Esophagus squamous epithelium (tissue), 5 donors: Measurements from ENCODE around the gene SLC35D2. TPM values are rescaled to one million over a fixed set of nuclear protein-coding genes. Genes with fewer than 3 reads are reported as not detected.
"Not testable (repeated sequence)": the region's sequence is repeated elsewhere in the genome, so short reads cannot be mapped to it uniquely, and the experiment has no call there.

Experiments
- DNase-seq: peaks from one replicate; lab custom pipeline; 2025; lab: John Stamatoyannopoulos, UW
- H3K27ac ChIP-seq, 4 donors: fragments of 200-600 bp; sonication (generic); one replicate each; pipeline ENCODE4 v1.5.1; 2016 to 2019; ENCODE audit warnings: mild to moderate bottlenecking in 1 of 4
- H3K27me3 ChIP-seq, 4 donors: fragments of 200-600 bp; sonication (generic); 1 replicate in 3 of 4; 2 replicates in 1 of 4; pipeline versions ENCODE4 v1.5.1 to v1.6.0; 2017 to 2021; ENCODE audit warnings: antibody characterized with exemption in 1 of 4
- H3K36me3 ChIP-seq, 3 donors: fragments of 200-600 bp; sonication (generic); one replicate each; pipeline ENCODE4 v1.5.1; 2016 to 2019
- H3K4me1 ChIP-seq, 3 donors: fragments of 200-600 bp; sonication (generic); one replicate each; pipeline ENCODE4 v1.5.1; 2017 to 2019
- H3K4me3 ChIP-seq, 4 donors: fragments of 200-600 bp; sonication (generic); 1 replicate in 3 of 4; 2 replicates in 1 of 4; pipeline ENCODE4 v1.5.1; 2016 to 2019; ENCODE audit warnings: mild to moderate bottlenecking in 2 of 4, moderate library complexity in 1 of 4
- H3K9me3 ChIP-seq, 3 donors: fragments of 200-600 bp; sonication (generic); one replicate each; pipeline ENCODE4 v1.5.1; 2016 to 2019
- CTCF ChIP-seq, 6 experiments: fragments of 450-650 bp in 4 of 6; fragments of 200-600 bp in 2 of 6; sonication (generic) in 2 of 6; IDR thresholded peaks; one replicate each; pipeline ENCODE4 v1.5.1; 2016 to 2019; ENCODE audit warnings: antibody characterized with exemption in 6 of 6, mild to moderate bottlenecking in 4 of 6, moderate library complexity in 4 of 6
- POLR2A ChIP-seq, 4 donors: fragments of 450-650 bp; IDR thresholded peaks; one replicate each; pipeline ENCODE4 v1.6.1; 2017; ENCODE audit warnings: antibody characterized with exemption in 4 of 4, mild to moderate bottlenecking in 4 of 4, moderate library complexity in 3 of 4
- WGBS, 2 donors: methylation state at CpG; one replicate each; pipeline ENCODE4 v1.1.5; 2018; 5-methylcytosine and 5-hydroxymethylcytosine counted together
- intact Hi-C: fragments of 100-400 bp; cut with DNase I; formaldehyde crosslinking; loops from one replicate; pipeline ENCODE4 v1.15.0; 2022
- total RNA-seq, 4 donors: library from RNA; depleted of rRNA; stranded (reverse); fragments of >200 nt; gene quantifications; one replicate each; pipeline ENCODE4 v1.1.0, GENCODE V29; 2016
- donor health status: DM: yes; HTN: yes; CAD: no.

The SLC35D2 gene
- total RNA-seq, 4 donors from 2014 or later = 10.3 to 28.5 (median 16.4) TPM

DNA sequence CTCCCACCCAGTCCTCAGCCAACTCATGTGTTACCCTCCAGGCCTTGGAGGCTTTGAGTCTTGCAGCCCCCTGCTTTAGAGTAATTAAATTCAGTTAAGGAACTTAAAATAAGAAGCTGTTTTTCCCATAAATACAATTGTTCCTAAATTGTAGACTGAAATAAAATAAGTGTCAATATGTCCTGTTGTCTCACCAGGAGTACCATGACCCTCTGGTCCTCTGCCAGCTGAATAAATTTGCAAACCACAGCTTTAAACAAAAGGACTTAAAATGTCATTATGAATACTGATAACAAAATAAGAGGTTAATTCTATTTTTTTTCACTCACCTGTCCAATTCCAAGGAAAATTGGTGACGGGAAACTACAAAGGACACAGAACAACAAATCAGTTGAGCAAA, 15.6 kb downstream of the SLC35D2 start:
- H3K27ac ChIP-seq = no peak overlapping the region
- DNase-seq = no peak
- H3K36me3 ChIP-seq = peaks cover 0 to 41% (median 2%) of the 10 kb centered on the region in 3 donors
- TF ChIP-seq CTCF (IDR thresholded peaks at IDR 0.05) (no peak), POLR2A (IDR thresholded peaks at IDR 0.05) (no peak)
- WGBS, 2 donors = 81 to 95% methylated on average over 1 of the region's 1 CpG
- intact Hi-C loops = no loop called here
- H3K4me3 ChIP-seq = no peak overlapping the region
- no peaks in the 10 kb centered on the region for H3K4me1 ChIP-seq
- H3K9me3 ChIP-seq = no peaks in the 10 kb centered on the region
- H3K27me3 ChIP-seq = no peaks in the 10 kb centered on the region

- intact Hi-C loops = no loop called here
- H3K27me3 ChIP-seq = no peaks in the 10 kb centered on the region
- WGBS, 2 donors = 94 to 97% methylated on average over 9 of the region's 9 CpGs
- H3K36me3 ChIP-seq = peaks cover 0 to 86% (median 2%) of the 10 kb centered on the region in 3 donors
- no peak for DNase-seq
- H3K4me3 ChIP-seq = no peak overlapping the region
- no peak overlapping the region for H3K27ac ChIP-seq
- H3K9me3 ChIP-seq = no peaks in the 10 kb centered on the region
- no peak for TF ChIP-seq CTCF (IDR thresholded peaks at IDR 0.05)
- no peak for TF ChIP-seq POLR2A (IDR thresholded peaks at IDR 0.05)
- no peaks in the 10 kb centered on the region for H3K4me1 ChIP-seq
Observed at GRCh38 chr9:96363175-96363967, 20.1 kb downstream of the SLC35D2 start.

- intact Hi-C loops, H3K4me3 ChIP-seq, H3K27ac ChIP-seq, H3K4me1 ChIP-seq, H3K9me3 ChIP-seq, DNase-seq, H3K27me3 ChIP-seq: not testable (repeated sequence)
- WGBS, 2 donors = 86 to 88% methylated on average over 6 of the region's 6 CpGs
- H3K36me3 ChIP-seq = peaks cover 0 to 92% (median 2%) of the 10 kb centered on the region in 3 donors
Observed at GRCh38 chr9:96362119-96362518, 21.4 kb downstream of the SLC35D2 start.

- no peaks in the 10 kb centered on the region for H3K4me1 ChIP-seq
- DNase-seq = no peak
- intact Hi-C loops = no loop called here
- TF ChIP-seq POLR2A (IDR thresholded peaks at IDR 0.05) (no peak), CTCF (IDR thresholded peaks at IDR 0.05) (no peak)
- no peaks in the 10 kb centered on the region for H3K27me3 ChIP-seq
- no peaks in the 10 kb centered on the region for H3K9me3 ChIP-seq
- no peak overlapping the region for H3K4me3 ChIP-seq
- H3K36me3 ChIP-seq = peaks cover 0 to 93% (median 4%) of the 10 kb centered on the region in 3 donors
- 90 to 92% methylated on average over 6 of the region's 6 CpGs for WGBS, 2 donors
- H3K27ac ChIP-seq = no peak overlapping the region
Observed at GRCh38 chr9:96361668-96362067, 21.8 kb downstream of the SLC35D2 start.

DNA sequence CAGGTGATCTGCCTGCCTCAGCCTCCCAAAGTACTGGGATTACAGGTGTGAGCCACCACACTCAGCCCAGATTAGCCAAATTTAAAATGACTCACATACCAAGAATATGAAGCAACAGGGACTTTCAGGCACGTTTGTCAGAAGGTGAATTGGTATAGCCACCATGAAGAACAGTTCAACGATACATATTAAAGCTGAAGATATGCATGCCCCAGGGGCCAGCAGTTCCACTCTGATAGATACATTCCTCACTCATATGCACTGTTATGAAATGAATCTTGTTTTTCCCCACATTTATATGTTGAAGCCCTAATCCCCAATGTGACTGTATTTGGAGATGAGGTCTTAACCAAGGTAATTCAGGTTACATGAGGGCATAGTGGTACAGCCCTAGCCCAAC, 22.5 kb downstream of the SLC35D2 start:
- H3K4me1 ChIP-seq = no peaks in the 10 kb centered on the region
- 60 to 71% methylated on average over 2 of the region's 2 CpGs for WGBS, 2 donors
- TF ChIP-seq POLR2A (IDR thresholded peaks at IDR 0.05) = no peak
- no peak for TF ChIP-seq CTCF (IDR thresholded peaks at IDR 0.05)
- H3K27ac ChIP-seq = no peak overlapping the region
- H3K4me3 ChIP-seq = no peak overlapping the region
- intact Hi-C loops = no loop called here
- H3K9me3 ChIP-seq = no peaks in the 10 kb centered on the region
- peaks cover 0 to 93% (median 8%) of the 10 kb centered on the region in 3 donors for H3K36me3 ChIP-seq
- no peaks in the 10 kb centered on the region for H3K27me3 ChIP-seq
- DNase-seq = no peak

DNA sequence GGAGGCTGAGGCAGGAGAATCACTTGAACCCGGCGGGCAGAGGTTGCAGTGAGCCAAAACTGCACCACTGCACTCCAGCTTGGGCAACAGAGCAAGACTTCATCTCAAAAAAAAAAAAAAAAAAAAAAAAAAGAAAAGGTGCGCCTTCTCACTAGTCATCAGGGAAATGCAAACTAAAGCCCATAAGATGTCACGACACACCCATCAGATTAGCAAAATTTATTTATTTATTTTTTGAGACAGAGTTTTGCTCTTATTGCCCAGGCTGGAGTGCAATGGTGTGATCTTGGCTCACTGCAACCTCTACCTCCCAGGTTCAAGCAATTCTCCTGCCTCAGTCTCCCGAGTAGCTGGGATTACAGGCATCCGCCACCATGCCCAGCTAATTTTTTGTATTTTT, 23.0 kb downstream of the SLC35D2 start:
- 97% methylated on average over 6 of the region's 6 CpGs for WGBS, 2 donors
- H3K4me1 ChIP-seq, DNase-seq, H3K27me3 ChIP-seq, H3K9me3 ChIP-seq, H3K4me3 ChIP-seq, intact Hi-C loops, H3K27ac ChIP-seq: not testable (repeated sequence)
- peaks cover 0 to 95% (median 8%) of the 10 kb centered on the region in 3 donors for H3K36me3 ChIP-seq
